HG02763 (cell line): ENCODE data around the gene FUT2.

ENCODE experiments used
- ATAC-seq: cut with Tn5 transposase; IDR thresholded peaks from one replicate; pipeline ENCODE4 v1.9.1; 2021; ENCODE audit warnings: mild to moderate bottlenecking, moderate library complexity; ENCODE audit not compliant: unreplicated experiment

The FUT2 gene

GRCh38 chr19:48724796-48725753 lies 29.3 kb downstream of the FUT2 start:
- ATAC-seq, result no peak

GRCh38 chr19:48726556-48726955 lies 30.8 kb downstream of the FUT2 start:
- no peak for ATAC-seq

GRCh38 chr19:48728911-48729664 lies 33.3 kb downstream of the FUT2 start:
- no peak for ATAC-seq

DNA sequence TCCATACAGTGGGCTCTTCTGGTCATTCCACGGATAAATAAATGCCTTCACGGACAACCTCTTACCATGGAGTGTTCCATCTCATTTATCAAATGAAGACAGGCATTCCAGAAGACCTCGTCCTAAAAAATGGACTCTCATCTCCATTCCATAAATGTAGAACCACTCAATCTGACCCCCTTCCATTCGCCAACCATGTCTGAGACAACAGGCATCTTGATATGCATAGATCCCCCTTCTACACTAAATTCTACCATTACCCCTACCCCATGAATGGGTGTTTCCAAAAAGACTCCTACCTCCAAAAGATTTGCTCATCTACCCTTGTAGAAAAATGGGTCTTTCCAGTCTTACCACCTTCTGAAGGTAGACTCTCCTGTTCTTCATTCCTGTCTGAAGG lies 35.7 kb downstream of the FUT2 start:
- no peak for ATAC-seq

DNA sequence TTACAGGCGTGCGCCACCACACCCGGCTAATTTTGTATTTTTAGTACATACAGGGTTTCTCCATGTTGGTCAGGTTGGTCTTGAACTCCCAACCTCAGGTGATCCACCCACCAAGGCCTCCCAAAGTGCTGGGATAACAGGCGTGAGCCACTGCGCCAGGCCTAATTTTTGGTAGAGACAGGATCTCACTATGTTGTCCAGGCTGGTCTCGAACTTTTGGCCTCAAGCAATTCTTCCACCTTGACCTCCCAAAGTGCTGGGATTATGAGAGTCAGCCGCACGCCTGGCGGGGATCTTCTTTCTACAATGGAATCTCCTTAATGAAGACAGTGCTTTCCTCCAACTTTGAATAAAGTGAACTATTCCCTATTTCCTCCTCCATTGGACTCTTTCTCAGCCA lies 38.9 kb downstream of the FUT2 start:
- no peak for ATAC-seq

- ATAC-seq, result no peak
These were observed 39.4 kb downstream of the FUT2 start for GRCh38 chr19:48735031-48735615.

- no peak for ATAC-seq
These were observed 41.7 kb downstream of the FUT2 start for GRCh38 chr19:48737360-48737998.

- peak; percentile 77 for ATAC-seq
These were observed 43.0 kb downstream of the FUT2 start for GRCh38 chr19:48738557-48739403.

- ATAC-seq, result no peak
These were observed 43.8 kb downstream of the FUT2 start for GRCh38 chr19:48739404-48740163.

DNA sequence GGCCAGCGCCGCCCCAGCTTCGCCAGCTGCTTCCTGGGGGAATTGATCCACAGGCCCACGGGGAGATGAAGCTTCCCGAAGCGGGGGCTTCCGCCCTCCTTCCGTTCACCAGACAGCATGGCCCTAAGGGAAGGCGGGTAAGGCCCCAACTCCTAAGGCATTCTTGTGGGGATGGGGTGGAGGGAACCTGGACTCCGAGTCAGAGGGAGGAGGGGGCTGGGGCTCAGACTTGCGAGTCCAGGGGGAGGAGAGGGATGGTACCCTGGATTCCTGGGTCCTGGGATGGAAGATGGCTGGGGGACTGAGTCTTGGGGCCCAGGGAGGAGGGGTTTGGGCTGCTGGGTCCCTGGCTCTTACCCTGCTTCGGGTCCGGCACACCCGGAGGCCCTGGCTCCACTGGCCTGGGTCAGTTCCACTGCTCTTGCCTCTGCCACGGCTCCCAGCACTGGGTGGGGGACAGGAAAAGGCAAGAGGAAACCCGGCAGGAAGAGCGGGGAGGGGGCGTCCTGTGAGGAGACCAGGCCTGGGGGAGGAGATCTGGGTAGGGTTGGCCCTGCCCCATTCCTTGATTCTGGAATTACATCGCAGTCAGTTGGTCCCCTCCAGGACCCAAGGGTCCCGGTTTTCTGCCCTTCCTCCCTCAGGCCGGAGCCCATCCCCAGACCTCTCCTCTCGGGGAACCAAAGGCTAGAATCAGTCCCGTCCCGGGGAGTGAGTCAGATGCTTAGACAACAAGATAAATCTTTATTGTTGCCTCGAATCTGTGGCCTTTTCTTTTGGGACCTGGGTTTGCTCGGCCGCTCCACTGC lies 44.6 kb downstream of the FUT2 start, which contains the start of gene RASIP1:
RASIP1 (minus strand) TSS at position 447 of the 809 bp plus-strand sequence; CDS start at position 119, 328 bp downstream.
- ATAC-seq, result no peak

GRCh38 chr19:48741129-48741999 lies 45.6 kb downstream of the FUT2 start:
- ATAC-seq, result no peak

DNA sequence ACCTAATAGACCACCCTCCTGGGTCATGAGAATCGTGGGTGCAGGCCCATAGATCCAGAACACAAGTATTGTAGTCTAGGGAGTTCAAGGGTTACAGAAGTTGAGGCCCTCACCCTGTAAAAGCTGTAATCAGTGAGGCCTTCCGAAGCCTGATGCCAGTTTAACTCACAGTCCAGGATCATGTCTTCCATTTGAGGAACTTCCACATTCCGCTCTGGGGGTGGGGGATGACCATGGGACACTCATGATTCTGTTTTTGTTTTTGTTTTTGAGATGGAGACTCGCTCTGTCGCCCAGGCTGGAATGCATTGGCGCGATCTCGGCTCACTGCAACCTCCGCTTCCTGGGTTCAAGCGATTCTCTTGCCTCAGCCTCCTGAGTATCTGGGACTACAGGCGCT lies 46.3 kb downstream of the FUT2 start:
- ATAC-seq, result no peak

DNA sequence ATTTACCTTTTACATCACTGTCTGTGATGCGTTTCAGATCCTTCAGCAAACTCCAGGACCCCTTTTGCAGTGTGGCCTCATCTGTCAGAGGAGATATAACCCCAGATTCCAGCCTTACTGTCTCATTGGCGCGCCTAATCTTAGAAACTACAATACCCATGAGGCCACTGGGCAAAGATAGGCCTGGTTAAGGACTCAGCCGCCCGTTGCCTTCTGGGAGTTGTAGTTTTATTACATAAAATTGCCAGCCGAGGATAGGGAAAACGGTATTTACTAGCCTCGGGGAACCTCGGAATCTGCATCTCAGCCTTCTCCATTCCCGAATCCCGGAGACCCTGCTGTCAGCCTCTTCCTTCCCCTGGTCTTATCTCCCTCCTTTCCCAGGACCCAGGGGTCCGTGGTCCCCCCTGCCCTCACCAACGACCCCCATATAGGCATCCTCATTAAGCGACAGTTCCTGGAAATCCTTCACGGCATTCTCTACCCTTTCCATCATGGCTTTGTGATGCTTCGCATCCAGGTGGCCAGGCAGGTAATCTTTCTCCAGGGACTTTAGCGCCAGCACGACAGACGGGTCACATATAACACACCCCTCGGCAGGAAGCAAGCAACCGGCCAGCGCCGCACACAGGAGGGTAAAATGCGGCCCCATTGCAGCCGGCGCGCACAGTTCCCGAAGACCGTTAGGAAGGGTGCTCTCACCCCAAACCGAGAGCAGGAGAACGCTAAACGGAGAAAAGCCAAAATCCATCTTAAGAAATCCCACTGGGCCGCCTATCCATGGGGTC lies 49.6 kb downstream of the FUT2 start:
- ATAC-seq, result no peak

DNA sequence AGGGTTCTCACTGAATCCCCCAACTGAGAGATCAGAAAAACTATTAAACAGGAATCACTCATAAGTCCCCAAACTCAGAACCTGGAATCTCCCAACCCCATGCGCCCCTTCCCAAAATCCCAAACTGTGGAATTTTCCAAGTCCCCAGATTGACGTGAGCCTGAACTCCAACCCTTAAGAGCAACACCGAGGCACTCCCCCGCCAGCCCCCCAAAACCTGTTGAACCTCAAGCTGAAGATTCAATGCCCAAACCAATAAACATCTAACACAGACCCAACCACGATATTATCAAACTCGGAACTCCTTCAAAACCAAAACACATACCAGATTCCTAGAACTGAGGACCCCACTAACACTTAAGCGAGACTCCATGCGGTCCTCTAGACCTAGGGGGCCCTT lies 50.3 kb downstream of the FUT2 start:
- ATAC-seq, result no peak

DNA sequence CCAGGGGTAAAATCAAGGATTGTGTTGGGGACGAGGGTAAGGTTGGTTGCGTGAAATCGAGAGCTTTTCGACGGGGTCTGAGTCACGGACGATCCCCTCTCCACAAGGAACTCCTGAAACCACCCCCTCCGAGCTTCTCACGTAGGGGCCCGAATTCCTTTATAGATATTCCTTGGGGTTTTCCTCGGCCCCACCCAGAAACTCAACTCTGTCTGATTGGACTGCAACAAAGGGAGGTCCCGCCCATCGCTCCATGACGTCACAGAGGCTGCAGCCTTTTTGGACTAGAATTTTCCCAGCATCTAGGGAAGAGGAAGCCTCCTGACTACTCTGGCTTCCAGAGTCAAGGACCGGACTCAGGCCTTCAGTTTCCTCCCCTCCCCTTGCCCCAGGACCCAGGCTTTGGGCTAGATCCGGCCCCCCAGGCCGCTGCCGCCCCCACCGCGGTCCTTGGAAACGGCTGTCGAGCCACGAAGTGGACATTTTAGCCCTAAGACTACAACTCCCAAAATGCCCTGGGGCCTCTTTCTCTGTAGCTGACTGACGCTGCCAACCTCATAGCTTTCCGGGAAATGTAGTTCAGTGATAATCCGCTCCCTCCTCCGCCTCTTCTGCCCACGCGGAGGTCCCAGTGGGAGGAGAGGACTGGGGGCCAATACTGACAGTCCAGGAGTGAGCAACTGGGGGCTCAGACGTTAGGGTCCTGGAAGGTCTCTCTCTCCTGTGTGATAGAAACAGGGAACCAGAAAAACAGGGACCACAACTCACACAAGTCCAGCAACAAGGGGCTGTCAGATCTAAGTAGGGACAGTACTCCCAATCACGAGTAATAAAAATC lies 51.2 kb downstream of the FUT2 start, which contains the start of gene IZUMO1:
IZUMO1 (minus strand) TSS at position 172 of the 838 bp plus-strand sequence. CDS start 1,050 bp downstream, outside the sequence.
- ATAC-seq, result no peak
